Stomach (tissue), 4 donors: ENCODE measurements around the gene PLEKHH1.

ENCODE experiments used
- CTCF ChIP-seq, 7 experiments: fragments of 450-650 bp in 4 of 7; fragments of 200-600 bp in 3 of 7; sonication (generic) in 3 of 7; IDR thresholded peaks; one replicate each; pipeline ENCODE4 v1.5.1; 2016 to 2019; ENCODE audit warnings: antibody characterized with exemption in 7 of 7, control low read depth in 2 of 7, mild to moderate bottlenecking in 1 of 7
- EP300 ChIP-seq: sonication (generic); formaldehyde crosslinking; IDR thresholded peaks from one replicate; pipeline ENCODE4 v1.6.1; 2017; ENCODE audit warnings: antibody characterized with exemption
- POLR2A ChIP-seq, 4 donors: fragments of 450-650 bp; IDR thresholded peaks; one replicate each; pipeline ENCODE4 v1.6.1; 2016; ENCODE audit warnings: antibody characterized with exemption in 4 of 4, control low read depth in 2 of 4, mild to moderate bottlenecking in 1 of 4, moderate library complexity in 1 of 4
- POLR2AphosphoS5 ChIP-seq, 3 donors: sonication (generic); formaldehyde crosslinking; IDR thresholded peaks; one replicate each; pipeline ENCODE4 v1.6.1; 2016; ENCODE audit warnings: antibody characterized with exemption in 3 of 3

- TF ChIP-seq CTCF (IDR thresholded peaks at IDR 0.05), result no peak
- TF ChIP-seq POLR2A (IDR thresholded peaks at IDR 0.05), result no peak
- TF ChIP-seq EP300, result no peak
- no peak for TF ChIP-seq POLR2AphosphoS5 (IDR thresholded peaks at IDR 0.05)
Observed at GRCh38 chr14:67487332-67487731, 45.8 kb upstream of the PLEKHH1 start.
